GM19324 (cell line): ENCODE measurements around the gene KCNQ4.

Experiments used
- ATAC-seq: cut with Tn5 transposase; IDR thresholded peaks from one replicate; pipeline ENCODE4 v1.9.1; 2021; ENCODE audit warnings: mild to moderate bottlenecking, moderate library complexity; ENCODE audit not compliant: unreplicated experiment, low FRiP score

KCNQ4 gene

DNA sequence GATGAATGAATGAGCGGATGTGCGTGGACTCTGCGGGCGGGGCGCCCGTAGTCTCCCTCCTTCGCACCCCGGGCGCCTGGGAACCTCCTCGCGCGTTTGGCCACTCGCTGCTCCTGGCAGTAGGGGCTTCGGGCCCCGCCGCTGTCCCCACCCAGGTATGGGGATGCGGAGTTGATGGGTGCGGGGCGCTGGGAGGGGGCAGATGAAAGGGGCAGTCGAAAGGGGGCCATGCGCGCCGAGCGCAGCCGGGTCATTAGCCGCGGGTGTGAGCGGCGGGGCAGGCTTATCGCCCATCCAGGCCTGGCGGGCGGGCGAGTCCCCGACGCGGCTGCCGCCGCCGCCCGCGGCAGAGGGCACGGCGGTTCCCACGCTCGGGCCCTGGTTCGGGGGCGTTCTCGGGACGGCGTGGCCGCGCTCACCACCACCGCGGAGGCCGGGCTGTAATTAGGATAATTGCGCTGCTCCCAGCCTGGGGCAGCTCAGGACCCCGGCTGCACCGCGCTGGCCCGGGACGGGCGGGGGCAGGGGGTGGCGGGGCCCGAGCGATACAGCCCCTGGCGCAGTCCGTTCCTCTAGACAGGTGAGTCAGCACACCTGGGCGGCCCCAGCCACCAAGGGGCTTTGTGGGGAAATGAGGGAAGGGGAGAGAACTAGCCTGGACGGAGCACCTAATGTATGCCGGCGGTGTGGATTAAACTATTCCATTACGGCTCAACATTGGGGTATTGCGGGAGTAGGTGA, 100.6 kb downstream of the KCNQ4 start:
- no peak for ATAC-seq

DNA sequence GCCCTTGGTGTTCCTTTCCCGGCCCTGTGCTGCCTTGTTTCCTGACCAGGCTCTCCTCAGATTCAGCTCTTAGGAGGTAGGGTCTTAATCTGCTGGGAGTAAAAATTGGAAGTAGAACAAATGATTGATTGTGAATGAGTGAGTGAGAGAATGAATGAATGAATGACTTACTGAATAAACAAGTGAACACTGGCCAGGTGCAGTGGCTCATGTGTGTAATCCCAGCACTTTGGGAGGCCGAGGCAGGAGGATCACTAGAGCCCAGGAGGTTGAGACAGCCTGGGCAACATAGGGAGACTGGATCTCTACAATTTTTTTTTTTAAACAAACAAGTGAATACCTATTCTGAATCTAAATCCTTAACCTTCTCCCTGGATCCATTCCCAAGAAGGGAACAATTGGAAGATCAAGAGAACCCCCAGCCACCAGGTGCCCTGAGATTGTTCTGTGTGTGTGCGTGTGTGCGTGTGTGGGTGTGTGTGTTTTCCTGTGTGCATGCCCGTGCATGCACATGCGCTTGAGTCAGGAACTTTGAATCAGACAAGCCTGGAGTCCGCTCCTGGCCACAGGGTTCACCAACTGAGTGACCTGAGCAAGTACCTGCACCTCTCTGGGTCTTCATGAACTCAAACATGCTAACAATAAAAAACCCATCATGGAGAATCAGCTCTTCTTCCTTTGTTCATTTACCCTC, 102.9 kb downstream of the KCNQ4 start:
- ATAC-seq = no peak

DNA sequence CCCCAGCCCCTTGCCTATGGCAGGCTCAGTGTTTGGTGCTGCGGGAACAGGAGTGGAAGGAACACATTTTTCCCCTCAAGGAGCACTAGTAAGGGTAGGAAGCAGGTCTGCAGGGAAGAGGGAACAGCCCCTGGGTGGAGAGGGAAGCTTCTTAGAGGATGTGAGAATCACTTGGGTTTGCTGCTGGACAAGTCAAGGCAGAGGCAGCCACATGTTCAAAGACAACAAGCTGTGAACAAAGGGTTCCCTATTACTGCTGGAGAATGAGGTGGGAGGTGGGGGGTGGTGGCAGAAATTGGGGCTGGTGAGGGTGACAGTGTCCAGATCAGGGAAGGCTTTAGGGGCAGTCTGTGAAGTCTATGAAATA, 103.4 kb downstream of the KCNQ4 start:
- ATAC-seq = no peak

DNA sequence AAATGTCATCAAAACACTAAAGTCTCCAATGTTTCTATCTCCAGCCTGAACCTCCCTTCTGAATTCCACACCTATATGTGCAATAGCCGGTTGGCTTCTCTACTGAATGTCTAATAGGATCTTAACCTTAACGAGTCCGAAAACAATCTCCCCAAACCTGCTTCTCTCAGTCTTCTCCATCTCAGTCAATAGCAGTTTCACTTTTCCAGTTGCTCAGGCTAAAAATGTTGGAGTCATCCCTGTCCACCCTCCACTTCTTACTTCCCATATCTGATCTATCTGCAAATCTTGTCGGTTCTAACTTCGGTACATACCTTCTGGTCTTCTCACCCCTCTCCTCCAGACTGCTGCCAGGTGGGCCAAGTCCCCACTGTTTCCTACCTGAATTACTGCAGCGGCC, 104.1 kb downstream of the KCNQ4 start:
- ATAC-seq = no peak
